Endothelial cell of umbilical vein (primary cell): ENCODE data around the gene RNF213. TPM values are rescaled to one million over a fixed set of nuclear protein-coding genes. Genes with fewer than 3 reads are reported as not detected.
"Not testable (repeated sequence)": the region's sequence is repeated elsewhere in the genome, so short reads cannot be mapped to it uniquely, and the experiment has no call there.

Experiments
- BruUV-seq: library from RNA; stranded (reverse); fragments of 400-500 nt; replicated peaks from 2 replicates; lab custom pipeline; 2021; lab: Mats Ljungman, UMichigan
- CTCF ChIA-PET: fragments of 300-600, 350-600 bp; sonication (Branson Sonifier 250); formaldehyde crosslinking; loops from one replicate; lab custom pipeline; 2021; ENCODE audit warnings: antibody characterized with exemption, inconsistent platforms; lab: Charles Lee
- POLR2A ChIA-PET: fragments of 300-600, 350-600 bp; sonication (Branson Sonifier 250); formaldehyde crosslinking; loops from one replicate; lab custom pipeline; 2021; ENCODE audit warnings: antibody characterized with exemption, inconsistent platforms; lab: Charles Lee
- DNase-seq: peaks from one replicate; pipeline ENCODE4 v3.0.0-alpha.2; 2011; ENCODE audit warnings: low read depth, low spot score
- FAIRE-seq: peaks from 2 replicates; lab custom pipeline; 2011; peaks lifted over from hg19 to GRCh38; lab: Jason Lieb, UNC
- H2AFZ ChIP-seq: 2 replicates; pipeline ENCODE4 v1.6.0; 2012; ENCODE audit warnings: low read depth, low read length, control low read depth, inconsistent platforms
- H3K27ac ChIP-seq: 2 replicates; pipeline ENCODE4 v1.5.1; 2011; ENCODE audit warnings: low read depth, mild to moderate bottlenecking, control low read depth, low read length, moderate library complexity; ENCODE audit not compliant: insufficient read depth
- H3K27me3 ChIP-seq, 2 experiments: 2 replicates each; pipeline versions ENCODE4 v1.6.0 to v1.6.1; 2011; ENCODE audit warnings: low read length in 2 of 2, mixed read lengths in 1 of 2; ENCODE audit not compliant: control insufficient read depth in 2 of 2, insufficient read depth in 2 of 2
- H3K36me3 ChIP-seq, 2 experiments: 2 replicates in 1 of 2; 3 replicates in 1 of 2; pipeline ENCODE4 v1.5.1; 2011; ENCODE audit warnings: low read length in 2 of 2, mild to moderate bottlenecking in 1 of 2, moderate library complexity in 1 of 2; ENCODE audit not compliant: control insufficient read depth in 2 of 2, insufficient read depth in 2 of 2; ENCODE audit errors: extremely low read depth in 1 of 2
- H3K4me1 ChIP-seq: 3 replicates; pipeline ENCODE4 v1.5.1; 2011; ENCODE audit warnings: mild to moderate bottlenecking, low read length; ENCODE audit not compliant: control insufficient read depth, insufficient read depth; ENCODE audit errors: extremely low read depth
- H3K4me2 ChIP-seq: 2 replicates; pipeline ENCODE4 v1.6.1; 2011; ENCODE audit warnings: low read length, control low read depth, mixed read lengths; ENCODE audit not compliant: insufficient read depth
- H3K4me3 ChIP-seq, 3 experiments: fragments of 200-600 bp in 1 of 3; sonication (generic), shearing (Covaris generic) in 1 of 3; replicated peaks in 1 of 3; 2 replicates each; pipeline ENCODE4 v1.5.1; 2011 to 2016; ENCODE audit warnings: control low read depth in 3 of 3, low read length in 3 of 3, mild to moderate bottlenecking in 2 of 3, inconsistent platforms in 1 of 3, low read depth in 1 of 3, moderate library complexity in 1 of 3; ENCODE audit not compliant: insufficient read depth in 1 of 3
- H3K79me2 ChIP-seq: 2 replicates; pipeline ENCODE4 v1.6.0; 2012; ENCODE audit warnings: low read length, inconsistent platforms; ENCODE audit not compliant: control insufficient read depth, insufficient read depth
- H3K9ac ChIP-seq: replicated peaks from 2 replicates; pipeline ENCODE3; 2011; ENCODE audit warnings: low read length, control low read depth; ENCODE audit not compliant: insufficient read depth; ENCODE audit errors: extremely low read depth
- H3K9me1 ChIP-seq: replicated peaks from 3 replicates; pipeline ENCODE4 v1.6.0; 2011; ENCODE audit warnings: mild to moderate bottlenecking, low read length; ENCODE audit not compliant: control insufficient read depth, insufficient read depth; ENCODE audit errors: extremely low read depth
- H3K9me3 ChIP-seq: replicated peaks from 2 replicates; pipeline ENCODE4 v1.5.1; 2012; ENCODE audit warnings: low read length, inconsistent platforms; ENCODE audit not compliant: control insufficient read depth, insufficient read depth
- H4K20me1 ChIP-seq: replicated peaks from 2 replicates; pipeline ENCODE3; 2011; ENCODE audit warnings: mild to moderate bottlenecking, low read length; ENCODE audit not compliant: control insufficient read depth, insufficient read depth; ENCODE audit errors: extremely low read depth
- CTCF ChIP-seq, 2 donors: IDR thresholded peaks; 1 replicate in 1 of 2; 2 replicates in 1 of 2; pipeline ENCODE4 v1.5.1; 2011; ENCODE audit warnings: low read length in 2 of 2, mild to moderate bottlenecking in 2 of 2, moderate library complexity in 2 of 2, control low read depth in 1 of 2, inconsistent platforms in 1 of 2, low read depth in 1 of 2; ENCODE audit not compliant: insufficient read depth in 1 of 2; ENCODE audit errors: extremely low read depth in 1 of 2
- EZH2 ChIP-seq: IDR thresholded peaks from 2 replicates; pipeline ENCODE4 v1.6.1; 2012; ENCODE audit warnings: borderline replicate concordance, low read depth, mild to moderate bottlenecking, moderate library complexity, low read length, inconsistent platforms; ENCODE audit not compliant: severe bottlenecking
- FOS ChIP-seq: IDR thresholded peaks from 2 replicates; pipeline ENCODE4 v1.6.1; 2011; ENCODE audit warnings: mild to moderate bottlenecking, low read length, moderate library complexity, borderline replicate concordance; ENCODE audit not compliant: insufficient read depth
- GATA2 ChIP-seq: IDR thresholded peaks from 2 replicates; pipeline ENCODE4 v1.7.0; 2011; ENCODE audit warnings: low read depth, mild to moderate bottlenecking, moderate library complexity, mixed read lengths, low read length; ENCODE audit not compliant: insufficient read length, insufficient read depth
- JUN ChIP-seq: IDR thresholded peaks from 2 replicates; pipeline ENCODE4 v1.6.1; 2011; ENCODE audit warnings: borderline replicate concordance, low read depth; ENCODE audit not compliant: insufficient read length, insufficient read depth
- MAX ChIP-seq: IDR thresholded peaks from 2 replicates; pipeline ENCODE4 v1.6.1; 2011; ENCODE audit not compliant: insufficient read depth, insufficient read length
- MYC ChIP-seq: IDR thresholded peaks from one replicate; pipeline ENCODE4 v1.6.1; 2011; ENCODE audit warnings: mild to moderate bottlenecking, low read depth, low read length
- POLR2A ChIP-seq: IDR thresholded peaks from 2 replicates; pipeline ENCODE4 v1.6.1; 2012; ENCODE audit warnings: low read depth, mild to moderate bottlenecking, control low read depth, low read length
- POLR2AphosphoS5 ChIP-seq: IDR thresholded peaks from 2 replicates; pipeline ENCODE4 v1.6.1; 2012; ENCODE audit warnings: low read depth, mild to moderate bottlenecking, control low read depth, low read length, moderate library complexity; ENCODE audit not compliant: insufficient read depth
- dilution Hi-C: fragments of 300-500 bp; cut with MboI; formaldehyde crosslinking; loops from one replicate; pipeline ENCODE4 v1.15.0; 2019; ENCODE audit warnings: low sequenced_read_pairs; ENCODE audit not compliant: extremely low pct_ligation_motif_present
- intact Hi-C: fragments of 100-400 bp; cut with micrococcal nuclease; formaldehyde crosslinking; loops from one replicate; pipeline ENCODE4 v1.10.0; 2022
- polyA plus RNA-seq, 4 experiments: library from polyadenylated mRNA; depleted of rRNA in 3 of 4; stranded (reverse) in 3 of 4; unstranded in 1 of 4; fragments of >200 nt; gene quantifications; 2 replicates each; pipeline versions ENCODE4 v1.2.1 to v1.2.3, GENCODE V29; 2011 to 2012; ENCODE audit warnings: missing spikeins in 1 of 4
- total RNA-seq: library from RNA; stranded (reverse); gene quantifications from 2 replicates; pipeline ENCODE4 v1.2.3, GENCODE V29; 2021

RNF213 gene
- total and polyA plus RNA-seq, 2 donors (not counting 3 experiments of a cell fraction or from before 2014, with no cell fraction given) = 36.5 to 116 TPM

GRCh38 chr17:80243526-80244433, 16.9 kb upstream of the RNF213 start:
- Histone ChIP-seq H3K9me3 (no peaks in the 10 kb centered on the region), H3K79me2 (no peaks in the 10 kb centered on the region), H3K4me1 (no peaks in the 10 kb centered on the region), H4K20me1 (no peaks in the 10 kb centered on the region), H2AFZ (no peak overlapping the region), H3K9ac (no peak overlapping the region), H3K4me3 (no peak overlapping the region), H3K27ac (no peak overlapping the region), H3K36me3 (peaks cover 0 to 17% of the 10 kb centered on the region in 2 experiments), H3K4me2 (no peak overlapping the region), H3K27me3 (no peaks in the 10 kb centered on the region), H3K9me1 (no peaks in the 10 kb centered on the region)
- TF ChIP-seq POLR2AphosphoS5 = no peak
- no peak for TF ChIP-seq EZH2
- TF ChIP-seq POLR2A = no peak
- no peak for TF ChIP-seq MAX
- no peak for TF ChIP-seq MYC
- TF ChIP-seq JUN = no peak
- no peak for TF ChIP-seq FOS
- TF ChIP-seq CTCF (IDR thresholded peaks at IDR 0.05; ENCODE audit: extremely low read depth in 1 of 2, insufficient read depth in 1 of 2, low read depth in 1 of 2, low read length in 2 of 2) = no peak
- TF ChIP-seq GATA2 = no peak
- no TSS peak for BruUV-seq
- POLR2A ChIA-PET = no interaction called here
- DNase-seq (no peak), FAIRE-seq (no peak)
- intact Hi-C loops (no loop called here), dilution Hi-C loops (no loop called here)
- CTCF ChIA-PET = no interaction called here

- H3K4me2 ChIP-seq, H2AFZ ChIP-seq, H3K9me3 ChIP-seq, H3K9ac ChIP-seq, H3K4me1 ChIP-seq, FAIRE-seq, DNase-seq, POLR2A ChIA-PET, H3K27ac ChIP-seq, H3K79me2 ChIP-seq, intact Hi-C loops, BruUV-seq, H3K9me1 ChIP-seq, H3K4me3 ChIP-seq, dilution Hi-C loops, H3K27me3 ChIP-seq, CTCF ChIA-PET, H4K20me1 ChIP-seq: not testable (repeated sequence)
- peaks cover 0 to 17% of the 10 kb centered on the region in 2 experiments for H3K36me3 ChIP-seq
These were observed 16.2 kb upstream of the RNF213 start for GRCh38 chr17:80244448-80244847.
